Activated CD4-positive, alpha-beta T cell treated with anti-CD3 and anti-CD28 coated beads for 36 hours (primary cell): ENCODE data around the gene G6PC3. TPM values are rescaled to one million over a fixed set of nuclear protein-coding genes. Genes with fewer than 3 reads are reported as not detected.

Experiments used
- ATAC-seq: fragments of 200-7000 bp; cut with Tn5 transposase; one replicate; pipeline ENCODE4 v1.10.0; 2021; ENCODE audit warnings: mild to moderate bottlenecking, moderate library complexity
- CTCF ChIA-PET: fragments of 350-600 bp; sonication (Branson Sonifier 250); formaldehyde crosslinking; loops from one replicate; lab custom pipeline; 2021; ENCODE audit warnings: antibody characterized with exemption; lab: Charles Lee
- POLR2A ChIA-PET: fragments of 350-600 bp; sonication (Branson Sonifier 250); formaldehyde crosslinking; loops from one replicate; lab custom pipeline; 2021; ENCODE audit warnings: antibody characterized with exemption, inconsistent platforms; lab: Charles Lee
- DNase-seq: peaks from one replicate; pipeline ENCODE4 v3.0.0-alpha.2; 2020
- H3K27ac Mint-ChIP-seq: one replicate; pipeline ENCODE4 v1.8.0; 2021; ENCODE audit warnings: mixed read lengths
- H3K27me3 Mint-ChIP-seq: one replicate; pipeline ENCODE4 v1.8.0; 2021; ENCODE audit warnings: mixed read lengths
- H3K36me3 Mint-ChIP-seq: one replicate; pipeline ENCODE4 v1.8.0; 2021; ENCODE audit warnings: low read depth, mixed read lengths
- H3K4me1 Mint-ChIP-seq: one replicate; pipeline ENCODE4 v1.8.0; 2021; ENCODE audit warnings: mixed read lengths
- H3K4me3 Mint-ChIP-seq: one replicate; pipeline ENCODE4 v1.8.0; 2021; ENCODE audit warnings: mild to moderate bottlenecking, moderate library complexity, mixed read lengths
- H3K9me3 Mint-ChIP-seq: one replicate; pipeline ENCODE4 v1.8.0; 2021; ENCODE audit warnings: low read depth, mixed read lengths
- intact Hi-C, 2 experiments: fragments of 100-400 bp; cut with DNase I in 1 of 2; cut with micrococcal nuclease in 1 of 2; formaldehyde crosslinking; loops; one replicate each; pipeline versions ENCODE4 v1.14.2 to v1.15.1; 2022 to 2024; cut with DNase I, micrococcal nuclease
- total RNA-seq, 2 experiments: library from RNA; stranded (reverse); gene quantifications; one replicate each; pipeline ENCODE4 v1.2.3, GENCODE V29; 2021

The G6PC3 gene
- total RNA-seq, 2 experiments from 2014 or later, result 21.3 to 22.0 TPM

- no peaks in the 10 kb centered on the region for H3K9me3 Mint-ChIP-seq
- no peak overlapping the region for H3K27ac Mint-ChIP-seq
- ATAC-seq, result no peak
- DNase-seq, result no peak
- intact Hi-C loops, result no loop called here
- H3K4me1 Mint-ChIP-seq, result peaks cover 59% of the 10 kb centered on the region
- peaks cover 59% of the 10 kb centered on the region for H3K36me3 Mint-ChIP-seq
- no peaks in the 10 kb centered on the region for H3K27me3 Mint-ChIP-seq
- POLR2A ChIA-PET, result interaction anchor here (0.7 kb wide), 1 partner anchor 433 kb away, joined by 6 read pairs; no protein-coding TSS in a partner anchor
- no peak overlapping the region for H3K4me3 Mint-ChIP-seq
- CTCF ChIA-PET, result interaction anchor here (1.6 kb wide), 1 partner anchor 61 kb away, joined by 3 read pairs; the partner anchor contains the start of gene HDAC5
Observed at GRCh38 chr17:44062871-44063270, 7.7 kb upstream of the G6PC3 start.

- ATAC-seq, result no peak
- peaks cover 51% of the 10 kb centered on the region for H3K36me3 Mint-ChIP-seq
- no peaks in the 10 kb centered on the region for H3K9me3 Mint-ChIP-seq
- ChIA-PET CTCF (interaction anchor here (0.7 to 1.6 kb wide), 3 partner anchors 24 to 138 kb away, joined by 3 read pairs; partner anchors contain the start of gene HDAC5), POLR2A (no interaction called here)
- H3K4me3 Mint-ChIP-seq, result peak overlapping the region; percentile 24
- H3K27me3 Mint-ChIP-seq, result no peaks in the 10 kb centered on the region
- DNase-seq, result no peak
- intact Hi-C loops, result no loop called here
- H3K27ac Mint-ChIP-seq, result peak overlapping the region; percentile 79
- peaks cover 59% of the 10 kb centered on the region for H3K4me1 Mint-ChIP-seq
Observed at GRCh38 chr17:44063704-44064639, 6.6 kb upstream of the G6PC3 start.

GRCh38 chr17:44065668-44066203, 4.8 kb upstream of the G6PC3 start:
- H3K36me3 Mint-ChIP-seq, result peaks cover 37% of the 10 kb centered on the region
- H3K4me1 Mint-ChIP-seq, result peaks cover 54% of the 10 kb centered on the region
- no peak for ATAC-seq
- H3K4me3 Mint-ChIP-seq, result peak overlapping the region; percentile 93
- no peaks in the 10 kb centered on the region for H3K9me3 Mint-ChIP-seq
- H3K27me3 Mint-ChIP-seq, result no peaks in the 10 kb centered on the region
- CTCF ChIA-PET, result interaction anchor here (0.5 to 0.7 kb wide), 3 partner anchors 21 to 380 kb away, joined by 3 to 4 read pairs (median 4); no protein-coding TSS in a partner anchor
- POLR2A ChIA-PET, result interaction anchor here (0.5 to 1.4 kb wide), 4 partner anchors 51 to 120 kb away, joined by 3 to 5 read pairs (median 4); partner anchors contain the start of genes HDAC5 and TMEM101
- H3K27ac Mint-ChIP-seq, result peak overlapping the region; percentile 97
- DNase-seq, result peak; percentile 39
- intact Hi-C loops, result loop anchor here in 1 of 2 experiments (1.0 kb wide), 6 partner anchors 51 to 259 kb away; partner anchors contain the start of genes HDAC5, SLC25A39, TMEM101 and TMUB2

GRCh38 chr17:44066204-44066930, 4.2 kb upstream of the G6PC3 start, which contains the start of gene LSM12:
Gene LSM12 (minus strand): TSS chr17:44066671. CDS start chr17:44066587, 84 bp downstream.
- H3K36me3 Mint-ChIP-seq, result peaks cover 32% of the 10 kb centered on the region
- no peaks in the 10 kb centered on the region for H3K9me3 Mint-ChIP-seq
- DNase-seq (peak; percentile 95), ATAC-seq (peak; percentile 75)
- no peaks in the 10 kb centered on the region for H3K27me3 Mint-ChIP-seq
- peak within 1 kb of the TSS; percentile 93 for H3K4me3 Mint-ChIP-seq
- POLR2A ChIA-PET, result interaction anchor here (0.5 to 1.4 kb wide), 4 partner anchors 21 to 119 kb away, joined by 3 to 4 read pairs (median 4); partner anchors contain the start of genes HDAC5 and TMEM101
- CTCF ChIA-PET, result interaction anchor here (0.5 to 0.8 kb wide), 3 partner anchors 88 to 278 kb away, joined by 3 read pairs; partner anchors contain the start of gene GRN
- peak within 1 kb of the TSS; percentile 97 for H3K27ac Mint-ChIP-seq
- intact Hi-C loops, result loop anchor here in 1 of 2 experiments (1.0 kb wide), 6 partner anchors 52 to 258 kb away; partner anchors contain the start of genes HDAC5, SLC25A39, TMEM101 and TMUB2
- peaks cover 52% of the 10 kb centered on the region for H3K4me1 Mint-ChIP-seq

GRCh38 chr17:44067545-44067940, 3.0 kb upstream of the G6PC3 start:
- CTCF ChIA-PET, result no interaction called here
- intact Hi-C loops, result no loop called here

GRCh38 chr17:44069974-44070454, 521 bp upstream of the G6PC3 start:
- CTCF ChIA-PET, result interaction anchor here (0.5 to 0.8 kb wide), 4 partner anchors 46 to 678 kb away, joined by 3 read pairs; partner anchors contain the start of gene HDAC5
- POLR2A ChIA-PET, result interaction anchor here (1.1 to 1.5 kb wide), 2 partner anchors 10 to 53 kb away, joined by 3 to 11 read pairs; partner anchors contain the start of gene HDAC5

More at GRCh38 chr17:44067545-44067940, 3.0 kb upstream of the G6PC3 start:
- no peak for DNase-seq
- peaks cover 25% of the 10 kb centered on the region for H3K36me3 Mint-ChIP-seq
- H3K4me1 Mint-ChIP-seq, result peaks cover 52% of the 10 kb centered on the region
- no peak overlapping the region for H3K27ac Mint-ChIP-seq
- H3K9me3 Mint-ChIP-seq, result no peaks in the 10 kb centered on the region
- no peaks in the 10 kb centered on the region for H3K27me3 Mint-ChIP-seq
- POLR2A ChIA-PET, result no interaction called here
- no peak for ATAC-seq
- peak overlapping the region; percentile 93 for H3K4me3 Mint-ChIP-seq

GRCh38 chr17:44071198-44071520, 624 bp downstream of the G6PC3 start:
- peak overlapping the region; percentile 93 for H3K4me3 Mint-ChIP-seq
- peaks cover 9% of the 10 kb centered on the region for H3K36me3 Mint-ChIP-seq
- DNase-seq, result no peak
- intact Hi-C loops, result loop anchor here (1.0 to 5.0 kb wide), 5 partner anchors 16 to 294 kb away; partner anchors contain the start of genes DUSP3 (in 1 of the 2), HDAC5 (in 1 of the 2), HROB (in 1 of the 2) and UBTF (in 1 of the 2)
- H3K27me3 Mint-ChIP-seq, result no peaks in the 10 kb centered on the region
- H3K4me1 Mint-ChIP-seq, result peaks cover 28% of the 10 kb centered on the region
- H3K27ac Mint-ChIP-seq, result peak overlapping the region; percentile 98
- peak; percentile 60 for ATAC-seq
- ChIA-PET POLR2A (interaction anchor here (0.6 kb wide), 1 partner anchor 15 kb away, joined by 3 read pairs; no protein-coding TSS in a partner anchor), CTCF (interaction anchor here (1.2 kb wide), 1 partner anchor 32 kb away, joined by 3 read pairs; no protein-coding TSS in a partner anchor)
- no peaks in the 10 kb centered on the region for H3K9me3 Mint-ChIP-seq

More at GRCh38 chr17:44069974-44070454, 521 bp upstream of the G6PC3 start:
- H3K4me1 Mint-ChIP-seq, result peaks cover 35% of the 10 kb centered on the region
- H3K27ac Mint-ChIP-seq, result peak overlapping the region; percentile 98
- peaks cover 8% of the 10 kb centered on the region for H3K36me3 Mint-ChIP-seq
- no peaks in the 10 kb centered on the region for H3K27me3 Mint-ChIP-seq
- ATAC-seq, result no peak
- intact Hi-C loops, result loop anchor here (1.0 to 5.0 kb wide), 10 partner anchors 17 to 433 kb away; partner anchors contain the start of genes HDAC5 (in 2 of the 2), DUSP3 (in 1 of the 2), GPATCH8 (in 1 of the 2) and HROB (in 1 of the 2)
- peak; percentile 25 for DNase-seq
- H3K9me3 Mint-ChIP-seq, result no peaks in the 10 kb centered on the region
- H3K4me3 Mint-ChIP-seq, result peak overlapping the region; percentile 93

- CTCF ChIA-PET, result interaction anchor here (1.0 to 1.2 kb wide), 2 partner anchors 32 to 52 kb away, joined by 3 to 5 read pairs; partner anchors contain the start of gene HDAC5
- intact Hi-C loops, result loop anchor here (1.0 to 5.0 kb wide), 5 partner anchors 15 to 294 kb away; partner anchors contain the start of genes DUSP3 (in 1 of the 2), HDAC5 (in 1 of the 2), HROB (in 1 of the 2) and UBTF (in 1 of the 2)
Observed at GRCh38 chr17:44071772-44072171, 1.2 kb downstream of the G6PC3 start.

GRCh38 chr17:44074231-44074910, 3.8 kb downstream of the G6PC3 start:
- H3K9me3 Mint-ChIP-seq, result no peaks in the 10 kb centered on the region
- H3K36me3 Mint-ChIP-seq, result peaks cover 17% of the 10 kb centered on the region
- H3K27ac Mint-ChIP-seq, result no peak overlapping the region
- POLR2A ChIA-PET, result interaction anchor here (0.5 to 0.6 kb wide), 2 partner anchors 69 to 90 kb away, joined by 3 to 7 read pairs; no protein-coding TSS in a partner anchor
- DNase-seq (no peak), ATAC-seq (no peak)
- CTCF ChIA-PET, result interaction anchor here (0.6 kb wide), 1 partner anchor 169 kb away, joined by 5 read pairs; no protein-coding TSS in a partner anchor
- H3K4me3 Mint-ChIP-seq, result no peak overlapping the region
- intact Hi-C loops, result loop anchor here (5.0 kb wide), 2 partner anchors 48 to 297 kb away; partner anchors contain the start of genes DUSP3 (in 1 of the 2) and HDAC5 (in 1 of the 2)
- H3K27me3 Mint-ChIP-seq, result no peaks in the 10 kb centered on the region
- peaks cover 17% of the 10 kb centered on the region for H3K4me1 Mint-ChIP-seq

More at GRCh38 chr17:44071772-44072171, 1.2 kb downstream of the G6PC3 start:
- H3K27me3 Mint-ChIP-seq, result no peaks in the 10 kb centered on the region
- peaks cover 26% of the 10 kb centered on the region for H3K4me1 Mint-ChIP-seq
- peak overlapping the region; percentile 98 for H3K27ac Mint-ChIP-seq
- POLR2A ChIA-PET, result interaction anchor here (0.6 kb wide), 1 partner anchor 15 kb away, joined by 3 read pairs; no protein-coding TSS in a partner anchor
- H3K4me3 Mint-ChIP-seq, result peak overlapping the region; percentile 93
- no peak for DNase-seq
- ATAC-seq, result no peak
- no peaks in the 10 kb centered on the region for H3K9me3 Mint-ChIP-seq
- H3K36me3 Mint-ChIP-seq, result peaks cover 14% of the 10 kb centered on the region
